Measurements from ENCODE around the gene SEPTIN12. TPM values are rescaled to one million over a fixed set of nuclear protein-coding genes. Genes with fewer than 3 reads are reported as not detected.

Gene SEPTIN12
- total RNA-seq, 2 experiments from 2014 or later: not detected

DNA sequence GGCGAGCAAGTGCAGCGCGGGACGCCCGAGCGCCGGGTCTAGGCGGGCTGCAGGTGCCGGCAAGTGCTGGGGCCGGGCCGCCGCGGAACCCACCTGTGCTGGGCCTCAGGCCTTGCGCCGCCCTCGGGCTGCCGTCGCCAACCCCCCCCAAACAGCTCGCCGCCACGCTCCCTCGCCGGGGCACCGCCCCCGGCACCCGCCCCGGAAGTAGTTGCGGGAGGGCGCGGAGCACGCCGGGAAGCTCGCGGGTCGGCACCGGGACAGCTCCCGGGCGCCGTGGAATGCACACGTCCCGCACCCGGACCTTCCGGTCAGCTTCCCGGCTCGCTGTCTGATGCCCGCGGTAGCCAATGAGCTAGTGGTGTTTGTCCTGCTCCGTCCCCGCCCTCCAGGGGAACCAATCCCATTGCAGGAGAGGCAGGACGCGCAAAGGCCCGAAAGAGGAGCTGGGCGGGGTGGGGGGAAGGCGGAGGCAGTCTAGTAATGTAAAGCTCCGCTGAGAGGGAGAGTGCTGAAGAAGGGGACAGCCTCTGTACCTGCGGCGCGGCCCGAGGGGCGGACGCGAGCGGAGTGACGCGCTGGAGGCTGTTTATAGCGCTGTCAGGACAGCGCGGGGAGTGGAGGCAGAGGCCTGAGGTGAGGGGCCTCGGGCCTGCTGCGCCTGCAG, 53.9 kb downstream of the SEPTIN12 start, which contains the start of the genes ANKS3 and DNAAF8:
ANKS3 (minus strand) TSS at position 209 of the 667 bp plus-strand sequence. CDS start 4,122 bp downstream, outside the sequence.
DNAAF8 (plus strand) TSS at position 475 of the 667 bp plus-strand sequence. CDS start 1,978 bp downstream, outside the sequence.
- Histone ChIP-seq H3K27me3 (ENCODE audit: control insufficient read depth in 1 of 2, insufficient read depth in 2 of 2, low read length in 2 of 2) (no peaks in the 10 kb centered on the region), H3K9me3 (ENCODE audit: control insufficient read depth in 1 of 2, insufficient read depth in 1 of 2, low read length in 2 of 2) (no peaks in the 10 kb centered on the region), H3K36me3 (ENCODE audit: insufficient read depth, low read length) (peaks cover 8% of the 10 kb centered on the region), H3K4me1 (ENCODE audit: insufficient read depth, low read length) (peaks cover 21% of the 10 kb centered on the region), H3K4me3 (ENCODE audit: low read length) (peak within 1 kb of the TSS; percentile 99), H3K27ac (ENCODE audit: low read depth in 1 of 2, low read length in 2 of 2) (peak within 1 kb of the TSS; percentile 68 to 85)
- peaks cover 31% of the 10 kb centered on the region for H3K4me1 Mint-ChIP-seq (ENCODE audit: low read depth)
- H3K36me3 Mint-ChIP-seq (ENCODE audit: low read depth): peaks cover 19% of the 10 kb centered on the region
- ATAC-seq (ENCODE audit: poor library complexity): peak; percentile 76
- TF ChIP-seq, protein P1, sequence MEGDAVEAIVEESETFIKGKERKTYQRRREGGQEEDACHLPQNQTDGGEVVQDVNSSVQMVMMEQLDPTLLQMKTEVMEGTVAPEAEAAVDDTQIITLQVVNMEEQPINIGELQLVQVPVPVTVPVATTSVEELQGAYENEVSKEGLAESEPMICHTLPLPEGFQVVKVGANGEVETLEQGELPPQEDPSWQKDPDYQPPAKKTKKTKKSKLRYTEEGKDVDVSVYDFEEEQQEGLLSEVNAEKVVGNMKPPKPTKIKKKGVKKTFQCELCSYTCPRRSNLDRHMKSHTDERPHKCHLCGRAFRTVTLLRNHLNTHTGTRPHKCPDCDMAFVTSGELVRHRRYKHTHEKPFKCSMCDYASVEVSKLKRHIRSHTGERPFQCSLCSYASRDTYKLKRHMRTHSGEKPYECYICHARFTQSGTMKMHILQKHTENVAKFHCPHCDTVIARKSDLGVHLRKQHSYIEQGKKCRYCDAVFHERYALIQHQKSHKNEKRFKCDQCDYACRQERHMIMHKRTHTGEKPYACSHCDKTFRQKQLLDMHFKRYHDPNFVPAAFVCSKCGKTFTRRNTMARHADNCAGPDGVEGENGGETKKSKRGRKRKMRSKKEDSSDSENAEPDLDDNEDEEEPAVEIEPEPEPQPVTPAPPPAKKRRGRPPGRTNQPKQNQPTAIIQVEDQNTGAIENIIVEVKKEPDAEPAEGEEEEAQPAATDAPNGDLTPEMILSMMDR (IDR thresholded peaks at IDR 0.05): no peak
- ChIA-PET POLR2A (interaction anchor here (0.6 to 3.0 kb wide), 27 partner anchors 9 to 480 kb away, joined by 3 to 61 read pairs (median 4); partner anchors contain the start of genes CDIP1, GLYR1, MGRN1 and NAGPA), CTCF (interaction anchor here (0.9 to 1.6 kb wide), 6 partner anchors 40 to 480 kb away, joined by 3 to 7 read pairs (median 4); partner anchors contain the start of genes CDIP1, MGRN1 and ROGDI)
- peak within 1 kb of the TSS; percentile 98 for H3K4me3 Mint-ChIP-seq
- peak within 1 kb of the TSS; percentile 90 for H3K27ac Mint-ChIP-seq
- intact Hi-C loops (cut with DNase I, micrococcal nuclease): loop anchor here (1.0 to 10.0 kb wide), 9 partner anchors 33 to 341 kb away; partner anchors contain the start of genes ROGDI (in 2 of the 2), ZNF500 (in 2 of the 2), ALG1 (in 1 of the 2) and GLYR1 (in 1 of the 2)
- DNase-seq: peak; percentile 57 to 90 (median 72)
- no peaks in the 10 kb centered on the region for H3K9me3 Mint-ChIP-seq
- no peaks in the 10 kb centered on the region for H3K27me3 Mint-ChIP-seq

DNA sequence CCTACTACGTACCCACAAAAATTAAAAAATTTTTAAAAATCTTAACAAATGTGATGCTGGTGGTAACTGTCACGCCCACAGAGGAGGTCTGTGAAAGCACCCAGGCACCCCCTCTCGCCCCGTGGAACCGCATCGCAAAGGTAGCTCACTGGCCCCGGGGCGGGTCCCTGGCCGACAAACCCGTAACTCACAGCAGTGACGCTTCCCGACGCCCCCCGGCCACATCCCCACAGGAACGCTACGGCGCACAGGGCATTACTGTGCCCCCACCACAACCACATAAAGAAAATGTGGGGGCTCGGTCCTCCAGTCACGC, 54.4 kb downstream of the SEPTIN12 start:
- H3K27ac Mint-ChIP-seq: peak overlapping the region; percentile 90
- peak overlapping the region in 1 of 2 donors; percentile 68 for H3K27ac ChIP-seq (ENCODE audit: low read depth in 1 of 2, low read length in 2 of 2)
- no peaks in the 10 kb centered on the region for H3K9me3 Mint-ChIP-seq
- ChIA-PET POLR2A (interaction anchor here (0.8 to 3.0 kb wide), 18 partner anchors 9 to 480 kb away, joined by 3 to 61 read pairs (median 6); partner anchors contain the start of genes CDIP1, GLYR1, MGRN1 and NAGPA), CTCF (interaction anchor here (1.0 to 1.6 kb wide), 4 partner anchors 40 to 117 kb away, joined by 3 to 7 read pairs (median 5); partner anchors contain the start of genes MGRN1 and ROGDI)
- peaks cover 13% of the 10 kb centered on the region for H3K36me3 ChIP-seq (ENCODE audit: insufficient read depth, low read length)
- H3K4me3 Mint-ChIP-seq: peak overlapping the region; percentile 98
- peaks cover 22% of the 10 kb centered on the region for H3K36me3 Mint-ChIP-seq (ENCODE audit: low read depth)
- DNase-seq (peak in 4 of 14 experiments; percentile 4 to 25 (median 10)), ATAC-seq (ENCODE audit: poor library complexity) (peak; percentile 19)
- H3K27me3 Mint-ChIP-seq: no peaks in the 10 kb centered on the region
- H3K4me1 ChIP-seq (ENCODE audit: insufficient read depth, low read length): peaks cover 21% of the 10 kb centered on the region
- no peaks in the 10 kb centered on the region for H3K27me3 ChIP-seq (ENCODE audit: control insufficient read depth in 1 of 2, insufficient read depth in 2 of 2, low read length in 2 of 2)
- peaks cover 31% of the 10 kb centered on the region for H3K4me1 Mint-ChIP-seq (ENCODE audit: low read depth)
- H3K9me3 ChIP-seq (ENCODE audit: control insufficient read depth in 1 of 2, insufficient read depth in 1 of 2, low read length in 2 of 2): no peaks in the 10 kb centered on the region
- intact Hi-C loops (cut with DNase I, micrococcal nuclease): loop anchor here (1.0 to 10.0 kb wide), 9 partner anchors 33 to 341 kb away; partner anchors contain the start of genes ROGDI (in 2 of the 2), ZNF500 (in 2 of the 2), ALG1 (in 1 of the 2) and GLYR1 (in 1 of the 2)
- H3K4me3 ChIP-seq (ENCODE audit: low read length): peak overlapping the region; percentile 99
- TF ChIP-seq, protein P1 (IDR thresholded peaks at IDR 0.05): no peak

DNA sequence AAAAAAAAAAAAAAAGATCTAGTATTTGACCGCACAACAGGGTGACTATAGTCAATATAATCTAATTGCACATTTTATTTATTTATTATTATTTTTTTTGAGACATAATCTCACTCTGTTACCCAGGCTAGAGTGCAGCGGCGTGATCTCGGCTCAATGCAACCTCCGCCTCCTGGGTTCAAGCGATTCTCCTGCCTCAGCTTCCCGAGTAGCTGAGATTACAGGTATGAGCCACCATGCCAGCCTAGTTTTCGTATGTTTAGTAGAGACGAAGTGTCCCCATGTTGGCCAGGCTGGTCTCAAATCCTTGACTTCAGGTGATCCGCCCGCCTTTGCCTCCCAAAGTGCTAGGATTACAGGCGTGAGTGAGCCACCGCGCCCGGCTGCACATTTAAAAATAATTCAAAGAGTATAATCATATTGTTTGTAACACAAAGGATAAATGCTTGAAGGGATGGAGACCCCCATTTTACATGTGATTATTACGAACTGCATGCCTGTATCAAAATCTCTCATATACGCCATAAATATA, 54.9 kb downstream of the SEPTIN12 start:
- CTCF ChIA-PET: interaction anchor here (1.1 kb wide), 2 partner anchors 69 to 117 kb away, joined by 3 to 4 read pairs; partner anchors contain the start of gene ROGDI
- H3K27me3 ChIP-seq (ENCODE audit: control insufficient read depth in 1 of 2, insufficient read depth in 2 of 2, low read length in 2 of 2): no peaks in the 10 kb centered on the region
- Mint-ChIP-seq H3K27ac (peak overlapping the region; percentile 90), H3K36me3 (ENCODE audit: low read depth) (peaks cover 26% of the 10 kb centered on the region), H3K27me3 (no peaks in the 10 kb centered on the region), H3K4me1 (ENCODE audit: low read depth) (peaks cover 31% of the 10 kb centered on the region), H3K4me3 (peak overlapping the region; percentile 98), H3K9me3 (no peaks in the 10 kb centered on the region)
- DNase-seq (no peak), ATAC-seq (ENCODE audit: poor library complexity) (no peak)
- H3K9me3 ChIP-seq (ENCODE audit: control insufficient read depth in 1 of 2, insufficient read depth in 1 of 2, low read length in 2 of 2): no peaks in the 10 kb centered on the region
- TF ChIP-seq, protein P1 (IDR thresholded peaks at IDR 0.05): no peak
- H3K27ac ChIP-seq (ENCODE audit: low read depth in 1 of 2, low read length in 2 of 2): no peak overlapping the region
- H3K36me3 ChIP-seq (ENCODE audit: insufficient read depth, low read length): peaks cover 16% of the 10 kb centered on the region
- intact Hi-C loops (cut with DNase I, micrococcal nuclease): loop anchor here in 1 of 2 experiments (10.0 kb wide), 3 partner anchors 222 to 342 kb away; partner anchors contain the start of genes ALG1, NAGPA and SEC14L5
- POLR2A ChIA-PET: interaction anchor here (1.0 to 3.0 kb wide), 10 partner anchors 34 to 194 kb away, joined by 3 to 61 read pairs (median 9); partner anchors contain the start of genes CDIP1, MGRN1, NUDT16L1 and ROGDI
- peak overlapping the region; percentile 99 for H3K4me3 ChIP-seq (ENCODE audit: low read length)
- peaks cover 21% of the 10 kb centered on the region for H3K4me1 ChIP-seq (ENCODE audit: insufficient read depth, low read length)
